ENCODE data around the gene IGIP.

The IGIP gene

DNA sequence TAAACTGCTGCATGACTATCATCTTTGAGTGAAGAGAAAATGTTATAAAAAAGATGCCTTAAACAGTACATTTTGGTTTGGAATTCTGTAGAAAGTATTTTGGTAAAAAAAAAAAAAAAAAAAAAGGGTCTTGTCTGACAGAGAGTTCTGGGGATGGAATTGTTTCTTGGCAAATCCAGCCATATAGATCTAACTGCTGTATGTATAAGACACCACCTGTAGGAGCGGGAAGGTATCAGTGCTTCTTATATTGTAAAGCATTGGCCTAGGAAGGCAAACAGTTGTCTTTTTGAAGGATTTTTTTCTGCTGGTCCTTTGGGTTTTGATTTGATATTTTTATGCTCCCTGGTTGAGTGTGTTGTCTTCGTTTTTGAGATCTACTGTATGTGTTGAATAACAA lies 9.0 kb upstream of the IGIP start:
- TF ChIP-seq GATA2 (IDR thresholded peaks at IDR 0.05; ENCODE audit: low read depth, low read length) (no peak), GATA3 (IDR thresholded peaks at IDR 0.05; ENCODE audit: low read depth, low read length) (no peak)

DNA sequence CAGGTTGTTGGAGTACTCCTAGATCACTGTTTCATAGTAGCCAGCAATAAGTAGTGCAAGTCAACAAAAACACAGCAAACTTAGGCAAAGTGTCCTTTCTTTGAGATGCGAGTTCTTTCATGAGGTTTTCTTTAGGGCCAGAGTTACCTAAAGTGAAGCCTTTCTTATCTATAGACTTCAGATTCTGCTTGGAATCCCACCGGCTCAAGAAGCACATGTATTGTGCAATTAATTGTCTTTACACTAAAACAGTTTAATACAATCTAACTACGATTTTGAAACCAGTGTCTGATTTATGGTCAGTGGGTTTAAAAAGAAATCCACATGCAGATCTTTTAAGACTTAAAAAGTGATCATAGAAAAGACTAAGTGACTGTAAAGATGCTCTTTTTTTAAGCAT lies 8.2 kb upstream of the IGIP start:
- no peak for TF ChIP-seq GATA3 (IDR thresholded peaks at IDR 0.05; ENCODE audit: low read depth, low read length)

DNA sequence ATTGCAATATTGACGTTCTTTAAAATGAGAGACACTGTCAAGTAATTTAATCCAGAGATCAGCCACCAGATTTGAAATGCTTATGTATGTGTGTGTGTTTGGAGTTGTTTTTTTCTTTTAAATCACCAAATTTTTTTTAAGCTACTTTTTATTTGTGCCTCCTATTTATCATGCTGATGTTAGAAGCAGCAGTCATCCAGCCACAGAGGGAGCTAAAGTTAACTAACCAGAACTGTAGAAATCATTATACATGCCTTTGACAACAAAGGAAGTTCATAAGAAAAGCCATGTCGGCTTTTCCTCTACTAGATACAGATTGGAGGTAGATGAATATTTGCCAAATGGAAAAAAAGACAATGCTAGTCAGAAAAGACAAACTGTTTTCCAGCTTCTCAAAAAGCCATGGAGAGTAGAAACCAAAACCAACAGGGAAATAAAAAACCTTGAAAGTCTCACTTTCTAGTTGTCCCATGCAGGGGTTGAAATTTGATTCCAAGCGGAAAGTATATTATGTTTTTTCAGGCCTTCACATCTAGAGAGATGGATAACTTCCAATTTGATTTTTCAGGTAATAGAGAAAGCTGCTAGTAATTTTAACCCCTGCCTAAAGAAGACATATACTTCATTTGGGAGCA lies 7.3 kb upstream of the IGIP start:
- TF ChIP-seq GATA3 (IDR thresholded peaks at IDR 0.05; ENCODE audit: low read depth, low read length) (no peak), GATA2 (IDR thresholded peaks at IDR 0.05; ENCODE audit: low read depth, low read length) (no peak)

DNA sequence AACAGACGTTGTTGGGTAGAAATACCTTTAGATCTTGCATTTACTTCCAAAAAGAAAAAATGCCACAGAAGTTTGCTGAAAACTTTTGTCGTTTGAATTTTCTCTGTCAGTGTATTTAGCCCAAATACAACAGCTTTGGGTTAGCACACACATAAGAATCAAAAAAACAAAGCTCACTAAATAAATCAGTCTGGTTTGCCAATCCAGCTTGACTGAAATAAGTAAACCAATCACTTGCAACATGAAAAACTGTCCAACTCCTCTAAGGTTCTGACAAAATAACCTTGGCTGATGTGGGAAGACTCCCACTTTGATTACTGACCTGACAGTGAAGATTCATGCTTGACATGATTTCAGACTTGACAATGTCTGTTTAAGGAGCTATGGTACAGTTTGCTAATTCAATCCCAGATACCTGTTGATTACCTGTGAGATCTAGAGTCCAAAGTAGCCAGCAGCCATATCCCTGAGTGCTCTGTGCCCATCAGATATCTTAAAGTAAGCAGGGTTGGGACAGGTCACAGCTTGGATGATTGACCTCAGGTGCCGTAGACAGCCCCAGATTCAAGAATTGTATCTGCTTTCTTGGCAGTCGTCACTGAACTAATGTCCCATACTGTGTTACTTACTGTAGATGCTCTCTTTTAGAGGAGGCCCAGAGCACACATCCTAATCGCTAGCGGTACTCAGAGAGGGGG lies 727 bp downstream of the IGIP start:
- TF ChIP-seq GATA2 (IDR thresholded peaks at IDR 0.05; ENCODE audit: low read depth, low read length), result no peak
- TF ChIP-seq GATA3 (IDR thresholded peaks at IDR 0.05; ENCODE audit: low read depth, low read length), result no peak

DNA sequence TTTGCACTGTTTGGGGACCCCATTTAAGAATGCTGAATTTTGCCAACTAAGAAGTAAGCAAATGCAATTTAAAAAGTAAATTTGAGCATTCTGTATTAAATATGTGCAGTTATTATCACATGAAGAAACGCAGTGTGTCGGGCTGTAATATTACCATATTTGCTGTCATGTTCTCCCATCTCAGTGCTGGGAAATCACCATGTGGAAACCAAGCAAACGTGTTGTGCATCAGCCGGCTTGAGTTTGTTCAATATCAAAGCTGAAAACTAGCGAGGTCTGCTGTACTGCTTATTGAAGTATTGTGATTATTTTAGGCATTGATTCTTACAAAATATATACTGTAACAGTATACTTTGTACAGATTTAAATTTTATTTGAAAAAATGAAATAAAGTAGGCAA lies 2.6 kb downstream of the IGIP start:
- no peak for TF ChIP-seq GATA3 (IDR thresholded peaks at IDR 0.05; ENCODE audit: low read depth, low read length)
- no peak for TF ChIP-seq GATA2 (IDR thresholded peaks at IDR 0.05; ENCODE audit: low read depth, low read length)

DNA sequence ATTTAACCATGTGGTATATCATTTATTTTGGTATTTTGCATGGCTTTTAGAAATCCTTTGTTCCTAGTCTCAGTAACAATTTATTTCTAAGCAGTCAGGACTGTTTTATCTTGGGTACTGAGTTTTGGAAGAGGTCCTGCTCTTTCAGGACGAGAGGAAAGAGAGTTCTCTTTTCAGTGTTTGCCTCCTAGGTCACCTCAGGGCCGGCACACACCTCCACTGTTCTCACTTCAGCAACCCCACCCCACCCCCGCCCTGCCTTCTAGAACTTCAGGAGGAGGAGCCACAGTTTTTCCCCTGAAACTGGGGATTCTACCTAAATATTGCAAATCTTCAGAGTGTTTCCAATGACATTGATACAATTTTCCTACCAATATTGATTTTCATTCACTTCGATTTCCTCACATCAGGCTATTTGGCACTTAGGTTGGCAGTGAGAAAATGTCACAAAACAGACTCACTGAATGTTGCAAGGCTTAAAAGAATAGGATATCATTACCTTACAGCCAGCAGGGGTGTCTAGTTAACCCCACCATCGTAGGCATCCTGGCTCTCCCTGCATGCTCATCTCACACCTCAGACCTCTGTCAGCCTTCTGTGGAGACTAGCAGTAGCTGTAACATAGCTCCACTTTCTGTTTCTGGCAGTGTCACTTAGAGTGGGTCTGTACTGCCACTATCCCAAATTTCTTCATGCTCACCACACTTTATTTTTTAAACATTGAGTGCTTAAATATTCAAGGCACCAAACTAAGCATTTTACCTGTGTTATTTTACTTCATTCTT lies 5.4 kb downstream of the IGIP start:
- TF ChIP-seq GATA3 (IDR thresholded peaks at IDR 0.05; ENCODE audit: low read depth, low read length) (no peak), GATA2 (IDR thresholded peaks at IDR 0.05; ENCODE audit: low read depth, low read length) (no peak)

DNA sequence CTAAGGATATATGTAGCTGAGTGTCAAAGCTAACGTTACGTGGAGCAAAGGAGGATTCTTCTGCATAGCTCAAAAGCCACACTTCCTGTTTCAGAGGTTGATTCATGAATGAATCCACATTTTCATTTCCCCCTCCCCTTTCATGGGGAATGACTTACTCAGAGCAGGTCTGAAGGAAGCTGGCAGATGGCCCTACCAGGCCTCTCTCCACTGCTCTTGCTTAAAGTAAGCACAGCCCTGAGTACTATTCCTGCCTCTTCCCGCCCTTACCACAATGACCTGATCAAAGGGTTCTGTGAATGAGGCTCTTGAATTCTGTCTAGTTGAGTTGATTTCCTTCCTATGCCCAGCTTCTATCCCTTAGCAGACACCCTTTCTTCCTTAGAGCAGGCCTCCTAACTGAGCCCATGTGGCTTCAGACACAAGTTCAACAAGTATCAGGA lies 6.3 kb downstream of the IGIP start:
- TF ChIP-seq GATA2 (IDR thresholded peaks at IDR 0.05; ENCODE audit: low read depth, low read length) (no peak), GATA3 (IDR thresholded peaks at IDR 0.05; ENCODE audit: low read depth, low read length) (no peak)

DNA sequence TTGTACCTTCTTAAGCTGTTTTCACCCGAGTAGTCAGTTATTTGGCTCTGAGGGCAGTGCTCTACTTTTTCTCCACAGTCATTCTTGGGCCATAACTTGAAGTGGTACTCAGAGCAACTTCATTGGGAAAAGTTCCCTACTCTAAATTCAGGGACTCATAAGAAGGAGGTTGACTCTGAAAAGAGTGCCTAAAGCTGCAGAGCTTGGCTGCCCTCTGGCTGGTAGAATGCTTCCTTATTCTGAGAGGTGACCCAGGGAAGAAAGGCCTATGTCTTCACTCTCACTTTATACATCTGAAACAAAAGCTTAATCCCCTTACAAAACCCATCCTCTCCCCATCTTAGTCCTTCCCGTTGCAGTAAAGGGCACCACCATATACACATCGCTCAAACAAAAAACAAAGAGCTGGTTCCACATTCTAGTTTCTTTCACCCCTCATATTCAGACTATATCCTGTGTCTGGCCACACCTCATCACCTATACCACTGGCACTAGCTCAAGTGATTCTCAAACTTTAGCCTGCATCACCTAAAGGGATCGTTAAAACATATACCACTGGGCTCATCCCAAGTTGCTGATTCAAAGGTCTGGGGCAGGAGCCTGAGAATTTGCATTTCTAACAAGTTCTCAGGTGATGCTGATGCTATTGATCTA lies 7.9 kb downstream of the IGIP start:
- TF ChIP-seq GATA3 (IDR thresholded peaks at IDR 0.05; ENCODE audit: low read depth, low read length), result no peak
- TF ChIP-seq GATA2 (IDR thresholded peaks at IDR 0.05; ENCODE audit: low read depth, low read length), result no peak

DNA sequence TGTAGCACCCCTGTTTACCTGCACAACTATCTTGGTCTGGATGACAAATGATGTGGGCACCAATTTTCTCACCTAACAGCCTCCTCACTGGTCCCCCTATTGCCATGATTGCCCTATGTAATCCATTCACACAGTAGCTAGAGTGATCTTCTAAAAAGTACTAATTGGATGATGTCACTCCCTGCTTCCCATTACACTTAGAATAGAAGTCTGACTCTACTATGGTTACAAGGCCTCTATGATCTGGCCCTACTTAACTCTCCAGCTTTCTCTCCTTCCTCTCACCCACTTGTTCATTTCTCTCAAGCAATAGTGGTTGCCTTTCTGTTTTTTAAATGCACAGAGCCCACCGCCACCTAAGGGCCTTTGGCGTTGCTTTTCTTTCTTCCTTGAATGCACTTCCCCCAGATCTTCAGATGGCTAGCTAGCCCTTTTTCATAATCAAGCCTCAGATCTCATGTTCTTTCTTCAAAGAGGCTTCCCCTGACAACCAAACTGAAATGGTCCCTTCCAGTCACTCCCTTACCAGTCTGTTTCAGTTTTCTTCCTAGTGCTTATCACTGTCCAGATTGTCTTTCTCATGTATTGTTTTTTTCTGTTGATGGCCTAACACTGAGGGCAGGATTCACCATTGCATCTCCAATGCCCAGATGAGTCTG lies 8.7 kb downstream of the IGIP start:
- TF ChIP-seq GATA2 (IDR thresholded peaks at IDR 0.05; ENCODE audit: low read depth, low read length), result no peak
- TF ChIP-seq GATA3 (IDR thresholded peaks at IDR 0.05; ENCODE audit: low read depth, low read length), result no peak

DNA sequence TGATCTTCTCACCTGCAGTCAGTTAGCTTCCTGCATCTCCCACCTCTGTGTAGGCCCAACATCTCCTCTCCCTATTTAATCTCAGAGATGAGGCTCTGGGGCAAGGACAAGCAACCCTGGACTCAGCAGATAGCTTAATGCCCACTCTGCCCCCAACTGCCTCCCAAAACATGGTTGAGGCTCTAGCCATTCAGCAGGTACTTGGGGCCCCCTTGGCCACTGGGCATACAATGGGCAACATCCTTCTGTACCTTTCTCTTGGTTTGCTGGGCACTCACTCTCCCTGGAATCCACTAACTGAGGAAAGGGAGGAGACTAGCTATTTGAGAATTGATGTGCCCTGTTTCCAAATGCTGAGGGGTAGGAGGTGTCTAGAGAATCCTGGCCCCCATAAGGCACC lies 9.4 kb downstream of the IGIP start:
- no peak for TF ChIP-seq GATA3 (IDR thresholded peaks at IDR 0.05; ENCODE audit: low read depth, low read length)
- TF ChIP-seq GATA2 (IDR thresholded peaks at IDR 0.05; ENCODE audit: low read depth, low read length), result no peak

DNA sequence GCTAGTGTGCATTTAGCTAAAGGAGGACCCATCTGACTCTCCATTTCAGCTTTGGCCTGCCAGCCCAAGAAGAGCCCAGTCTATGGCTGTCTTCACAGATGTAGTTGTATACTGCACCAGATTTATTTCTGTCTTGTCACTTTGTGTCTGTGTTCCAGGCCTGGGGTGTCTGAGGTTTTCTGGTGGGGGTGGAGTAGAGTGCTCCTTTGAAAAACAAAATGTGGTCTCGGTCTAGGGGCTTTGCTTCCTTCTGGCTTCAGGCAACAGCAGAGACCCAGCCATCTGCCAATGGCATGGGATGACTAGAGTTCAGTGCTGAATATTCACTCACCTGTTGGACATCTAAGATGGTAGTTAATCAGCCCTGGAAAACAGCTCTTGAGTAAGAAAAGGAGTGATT lies 10.9 kb downstream of the IGIP start:
- no peak for TF ChIP-seq GATA3 (IDR thresholded peaks at IDR 0.05; ENCODE audit: low read depth, low read length)
- TF ChIP-seq GATA2 (IDR thresholded peaks at IDR 0.05; ENCODE audit: low read depth, low read length), result no peak

DNA sequence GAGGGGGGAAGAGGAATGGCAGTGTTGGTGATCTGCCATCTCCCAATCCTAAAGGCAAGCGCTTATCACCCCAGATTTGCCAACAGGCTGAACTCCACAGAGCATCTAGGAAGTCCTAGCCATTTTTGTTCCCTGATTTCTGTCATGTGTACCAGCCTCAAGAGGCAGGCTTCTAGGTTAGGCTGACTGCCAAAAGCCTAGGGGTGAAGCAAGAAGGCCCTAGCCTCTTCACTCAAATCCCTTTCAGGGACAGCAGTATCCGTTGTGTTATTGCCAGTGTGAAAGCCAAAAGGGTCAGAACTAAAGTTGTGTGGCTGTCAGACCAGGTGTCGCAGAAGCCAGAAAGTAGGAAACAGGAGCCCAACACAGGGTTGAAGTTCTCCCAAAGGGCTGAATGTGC lies 14.7 kb downstream of the IGIP start:
- TF ChIP-seq GATA3 (IDR thresholded peaks at IDR 0.05; ENCODE audit: low read depth, low read length), result no peak
- no peak for TF ChIP-seq GATA2 (IDR thresholded peaks at IDR 0.05; ENCODE audit: low read depth, low read length)

DNA sequence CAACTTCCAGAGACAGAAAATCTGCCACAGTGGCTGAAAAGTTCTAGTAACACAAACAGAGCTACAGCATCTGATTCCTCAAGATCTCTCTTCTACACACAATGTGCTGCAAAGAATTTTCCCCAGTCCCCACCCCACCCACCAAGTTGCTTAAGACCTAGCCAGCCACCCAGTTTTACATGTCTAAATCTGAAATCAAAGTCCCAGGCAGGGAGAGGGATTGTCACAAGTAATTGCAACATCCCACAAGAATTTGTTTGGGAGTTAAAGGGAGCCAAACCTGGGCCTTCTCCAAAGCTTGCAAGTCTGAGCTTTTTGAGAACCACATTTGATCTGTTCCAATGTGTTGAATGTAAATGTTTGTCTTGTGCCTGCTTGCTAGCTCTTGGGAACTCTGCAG lies 15.5 kb downstream of the IGIP start:
- TF ChIP-seq GATA2 (IDR thresholded peaks at IDR 0.05; ENCODE audit: low read depth, low read length), result no peak
- no peak for TF ChIP-seq GATA3 (IDR thresholded peaks at IDR 0.05; ENCODE audit: low read depth, low read length)

DNA sequence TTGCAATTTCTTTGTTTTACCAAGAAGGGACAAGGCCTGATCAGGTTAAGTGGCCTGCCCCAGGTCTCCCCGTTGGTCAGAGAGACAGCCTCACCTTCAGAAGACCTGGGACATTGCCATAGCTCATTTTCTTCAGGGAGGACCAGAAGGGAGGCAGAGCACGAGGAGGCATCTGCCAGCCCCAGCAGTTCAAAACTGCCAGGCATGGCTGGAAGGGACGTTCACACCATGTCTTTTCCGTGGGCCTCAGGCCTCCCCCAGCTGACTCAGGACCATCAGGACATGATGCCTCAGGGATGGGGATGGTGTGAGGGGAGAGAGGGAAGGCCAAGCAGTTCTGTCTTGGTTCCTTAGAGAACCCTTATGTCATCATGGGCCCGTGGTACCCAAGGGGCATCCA lies 16.5 kb downstream of the IGIP start:
- TF ChIP-seq GATA2 (IDR thresholded peaks at IDR 0.05; ENCODE audit: low read depth, low read length) (no peak), GATA3 (IDR thresholded peaks at IDR 0.05; ENCODE audit: low read depth, low read length) (no peak)

Measured in SH-SY5Y (cell line).